Endothelial cell (in vitro differentiated cells): Measurements from ENCODE around the gene CARMIL1. TPM values are rescaled to one million over a fixed set of nuclear protein-coding genes. Genes with fewer than 3 reads are reported as not detected.

Source experiments
- DNase-seq: peaks from one replicate; pipeline ENCODE4 v3.0.0; 2021; ENCODE audit warnings: low spot score
- H3K27ac Mint-ChIP-seq: one replicate; pipeline ENCODE4 v1.8.0; 2021; ENCODE audit warnings: mixed read lengths, inconsistent platforms; ENCODE audit not compliant: unreplicated experiment
- H3K27me3 Mint-ChIP-seq: one replicate; pipeline ENCODE4 v1.8.0; 2021; ENCODE audit warnings: mild to moderate bottlenecking, moderate library complexity, mixed read lengths, inconsistent platforms; ENCODE audit not compliant: unreplicated experiment
- H3K36me3 Mint-ChIP-seq: one replicate; pipeline ENCODE4 v1.8.0; 2021; ENCODE audit warnings: mild to moderate bottlenecking, low read depth, mixed read lengths, inconsistent platforms; ENCODE audit not compliant: unreplicated experiment
- H3K4me1 Mint-ChIP-seq: one replicate; pipeline ENCODE4 v1.8.0; 2021; ENCODE audit warnings: mild to moderate bottlenecking, mixed read lengths, inconsistent platforms; ENCODE audit not compliant: unreplicated experiment
- H3K4me3 Mint-ChIP-seq: one replicate; pipeline ENCODE4 v1.8.0; 2021; ENCODE audit warnings: mild to moderate bottlenecking, mixed read lengths, inconsistent platforms; ENCODE audit not compliant: unreplicated experiment
- H3K9me3 Mint-ChIP-seq: one replicate; pipeline ENCODE4 v1.8.0; 2021; ENCODE audit warnings: mixed read lengths, inconsistent platforms; ENCODE audit not compliant: unreplicated experiment
- long read RNA-seq: library from polyadenylated mRNA; unstranded; transcript quantifications from one replicate; pipeline ENCODE4 v2.0.0, GENCODE V29; 2020; ENCODE audit not compliant: unreplicated experiment
- total RNA-seq: library from RNA; stranded (reverse); fragmentation: NEBNext Ultra II Directional; extraction: Animal tissue kit (Norgen Biotek cat#: 25700); gene quantifications from one replicate; pipeline ENCODE4 v1.2.1, GENCODE V29; 2021; ENCODE audit not compliant: unreplicated experiment
- TF ChIP-seq, protein P1 (sequence below): fragments of 200-600 bp; sonication (generic); IDR thresholded peaks from one replicate; pipeline ENCODE4 v1.5.0; 2021; ENCODE audit warnings: antibody characterized with exemption; ENCODE audit not compliant: unreplicated experiment

The CARMIL1 gene
- total RNA-seq: 32.5 TPM
- long read RNA-seq, partial matches to known transcripts: 2 of 7 reads
- long read RNA-seq, other reads (novel, unspliced or antisense): 5 of 7 reads

DNA sequence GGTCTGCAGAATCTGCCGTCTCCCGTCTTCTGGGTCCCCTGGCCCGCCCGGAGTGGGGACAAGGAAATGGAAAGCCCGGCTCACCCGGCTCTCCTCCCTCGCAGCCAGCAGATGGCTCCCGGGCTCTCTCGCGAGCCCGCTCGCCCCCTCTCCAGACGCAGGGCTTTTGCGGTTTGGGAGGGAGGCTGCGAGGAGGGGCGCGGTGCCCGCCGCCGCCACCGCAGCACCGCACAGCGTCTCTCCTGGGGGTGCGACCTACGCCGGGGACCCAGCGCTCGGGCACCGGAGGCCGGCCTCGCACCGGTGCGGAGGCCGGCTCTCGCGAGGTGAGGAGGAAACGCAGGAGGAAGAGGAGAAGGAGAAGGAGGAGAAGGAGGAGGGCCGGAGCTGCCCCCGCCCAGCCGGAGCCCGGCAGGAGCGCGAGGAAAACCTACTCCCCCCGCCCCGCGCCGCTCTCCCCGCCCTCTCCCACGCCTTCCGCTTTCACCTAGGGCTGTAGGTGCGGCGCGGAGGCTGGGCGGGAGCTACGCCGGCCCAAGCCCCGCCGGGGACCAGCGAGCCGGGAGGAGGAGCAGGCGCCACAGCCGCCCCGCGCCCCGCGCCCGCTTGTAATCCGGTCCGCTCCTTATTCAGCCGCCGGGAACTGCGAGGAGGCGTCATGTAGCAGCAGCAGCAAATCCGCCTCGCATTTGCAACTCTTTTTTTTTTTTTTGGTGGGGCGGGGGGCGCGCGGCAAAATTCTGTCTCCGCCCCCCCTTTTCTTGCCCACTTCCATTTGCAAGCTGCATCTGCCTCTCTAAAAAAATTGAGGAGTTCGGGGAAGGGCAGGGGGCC is at the start of gene CARMIL1:
Gene CARMIL1, plus strand, starts transcription at position 461 of the 834 bp plus-strand sequence. CDS start 422 bp downstream, outside the sequence.
- peak within 1 kb of the TSS; percentile 98 for H3K4me3 Mint-ChIP-seq
- no peaks in the 10 kb centered on the region for H3K9me3 Mint-ChIP-seq
- peak within 1 kb of the TSS; percentile 82 for H3K27ac Mint-ChIP-seq
- H3K4me1 Mint-ChIP-seq: peaks cover 37% of the 10 kb centered on the region
- peak; percentile 82 for DNase-seq
- peaks cover 13% of the 10 kb centered on the region for H3K27me3 Mint-ChIP-seq
- peaks cover 3% of the 10 kb centered on the region for H3K36me3 Mint-ChIP-seq
- TF ChIP-seq, protein P1, sequence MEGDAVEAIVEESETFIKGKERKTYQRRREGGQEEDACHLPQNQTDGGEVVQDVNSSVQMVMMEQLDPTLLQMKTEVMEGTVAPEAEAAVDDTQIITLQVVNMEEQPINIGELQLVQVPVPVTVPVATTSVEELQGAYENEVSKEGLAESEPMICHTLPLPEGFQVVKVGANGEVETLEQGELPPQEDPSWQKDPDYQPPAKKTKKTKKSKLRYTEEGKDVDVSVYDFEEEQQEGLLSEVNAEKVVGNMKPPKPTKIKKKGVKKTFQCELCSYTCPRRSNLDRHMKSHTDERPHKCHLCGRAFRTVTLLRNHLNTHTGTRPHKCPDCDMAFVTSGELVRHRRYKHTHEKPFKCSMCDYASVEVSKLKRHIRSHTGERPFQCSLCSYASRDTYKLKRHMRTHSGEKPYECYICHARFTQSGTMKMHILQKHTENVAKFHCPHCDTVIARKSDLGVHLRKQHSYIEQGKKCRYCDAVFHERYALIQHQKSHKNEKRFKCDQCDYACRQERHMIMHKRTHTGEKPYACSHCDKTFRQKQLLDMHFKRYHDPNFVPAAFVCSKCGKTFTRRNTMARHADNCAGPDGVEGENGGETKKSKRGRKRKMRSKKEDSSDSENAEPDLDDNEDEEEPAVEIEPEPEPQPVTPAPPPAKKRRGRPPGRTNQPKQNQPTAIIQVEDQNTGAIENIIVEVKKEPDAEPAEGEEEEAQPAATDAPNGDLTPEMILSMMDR: peak; percentile 70

- no peaks in the 10 kb centered on the region for H3K36me3 Mint-ChIP-seq
- H3K27me3 Mint-ChIP-seq: no peaks in the 10 kb centered on the region
- H3K27ac Mint-ChIP-seq: no peak overlapping the region
- H3K9me3 Mint-ChIP-seq: no peaks in the 10 kb centered on the region
- TF ChIP-seq, protein P1: no peak
- no peaks in the 10 kb centered on the region for H3K4me1 Mint-ChIP-seq
- no peak overlapping the region for H3K4me3 Mint-ChIP-seq
- DNase-seq: no peak
Measured at GRCh38 chr6:25229671-25230321, 49.4 kb upstream of the CARMIL1 start.

DNA sequence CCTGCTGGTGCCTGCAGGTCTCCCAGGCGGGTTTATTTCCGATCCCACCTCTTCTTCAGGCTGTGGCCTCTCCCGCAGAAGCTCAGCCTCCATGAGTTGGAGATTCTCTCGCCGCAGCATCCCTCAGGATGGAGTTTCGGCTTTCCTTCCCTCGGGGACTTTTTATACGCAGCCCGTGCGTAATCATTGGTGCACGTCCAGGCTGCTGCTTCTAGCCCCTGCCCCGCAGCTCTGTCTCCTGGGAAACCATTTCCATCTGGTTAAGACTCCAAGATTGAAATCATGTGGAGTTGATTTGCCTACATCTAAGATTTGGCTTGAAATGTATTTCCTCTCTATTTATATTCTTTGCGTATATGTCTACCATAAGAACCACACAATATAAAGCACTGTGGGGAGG is 46.7 kb upstream of the CARMIL1 start:
- Mint-ChIP-seq H3K9me3 (no peaks in the 10 kb centered on the region), H3K27ac (no peak overlapping the region), H3K4me3 (no peak overlapping the region), H3K36me3 (no peaks in the 10 kb centered on the region), H3K4me1 (peaks cover 3% of the 10 kb centered on the region), H3K27me3 (no peaks in the 10 kb centered on the region)
- TF ChIP-seq, protein P1: no peak
- no peak for DNase-seq

GRCh38 chr6:25233226-25233625 is 45.9 kb upstream of the CARMIL1 start:
- Mint-ChIP-seq H3K4me3 (no peak overlapping the region), H3K9me3 (no peaks in the 10 kb centered on the region), H3K4me1 (peaks cover 3% of the 10 kb centered on the region), H3K27ac (no peak overlapping the region), H3K27me3 (no peaks in the 10 kb centered on the region), H3K36me3 (no peaks in the 10 kb centered on the region)
- DNase-seq: no peak
- TF ChIP-seq, protein P1: no peak
